GM04504 (cell line): ENCODE data around the gene OR10Z1.

ENCODE experiments used
- DNase-seq: peaks from one replicate; pipeline ENCODE4 v3.0.0-alpha.2; 2012; ENCODE audit warnings: low read depth

OR10Z1 gene, protein sequence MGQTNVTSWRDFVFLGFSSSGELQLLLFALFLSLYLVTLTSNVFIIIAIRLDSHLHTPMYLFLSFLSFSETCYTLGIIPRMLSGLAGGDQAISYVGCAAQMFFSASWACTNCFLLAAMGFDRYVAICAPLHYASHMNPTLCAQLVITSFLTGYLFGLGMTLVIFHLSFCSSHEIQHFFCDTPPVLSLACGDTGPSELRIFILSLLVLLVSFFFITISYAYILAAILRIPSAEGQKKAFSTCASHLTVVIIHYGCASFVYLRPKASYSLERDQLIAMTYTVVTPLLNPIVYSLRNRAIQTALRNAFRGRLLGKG

GRCh38 chr1:158604968-158605367 lies at the start of gene OR10Z1:
TSS of gene OR10Z1 (plus strand) at chr1:158605268. CDS start at chr1:158606439, 1,171 bp downstream.
- DNase-seq = no peak

GRCh38 chr1:158559696-158560095 lies 45.4 kb upstream of the OR10Z1 start:
- DNase-seq = no peak

DNA sequence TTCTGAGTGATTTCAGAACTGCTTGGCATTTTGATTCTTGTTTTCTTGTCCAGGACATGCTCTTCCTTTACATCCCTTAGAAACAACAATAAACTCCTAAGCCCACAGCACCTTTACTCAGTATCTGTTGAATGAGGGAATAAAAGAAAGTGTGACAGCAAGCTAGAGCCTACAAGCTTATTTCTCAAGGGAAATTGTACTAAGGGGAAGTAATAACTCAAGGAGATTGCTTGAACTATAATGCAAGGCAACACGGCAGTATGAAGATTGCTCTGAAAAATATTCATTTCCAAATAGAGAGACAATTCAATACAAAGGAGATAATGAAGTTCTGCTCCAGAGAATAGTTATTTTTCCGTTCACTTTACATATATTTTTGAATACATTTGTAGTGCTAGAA lies 41.2 kb upstream of the OR10Z1 start:
- DNase-seq = no peak

DNA sequence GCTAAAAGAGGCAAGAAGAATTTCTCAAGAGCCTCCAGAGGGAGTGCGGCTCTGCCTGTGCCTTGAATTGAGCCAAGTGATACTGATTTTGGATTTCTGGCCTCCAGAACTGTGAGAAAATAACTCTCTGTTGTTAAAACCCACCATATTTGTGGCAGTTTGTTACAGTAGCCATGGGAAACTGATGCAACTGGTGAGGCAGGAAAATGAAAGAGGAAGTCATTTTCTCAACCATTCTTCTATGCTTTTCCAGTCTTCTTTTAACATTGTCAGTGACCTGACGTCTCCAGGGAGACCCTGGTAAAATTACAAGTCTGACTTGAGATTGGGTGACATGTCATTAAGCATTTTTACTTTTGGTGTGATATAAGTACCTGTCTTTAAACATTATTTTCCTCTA lies 40.5 kb upstream of the OR10Z1 start:
- no peak for DNase-seq

GRCh38 chr1:158570480-158570879 lies 34.6 kb upstream of the OR10Z1 start, which contains the start of gene OR6P1:
TSS of gene OR6P1 (minus strand) at chr1:158570580. CDS start at chr1:158563604, 6,976 bp downstream.
- DNase-seq = no peak

DNA sequence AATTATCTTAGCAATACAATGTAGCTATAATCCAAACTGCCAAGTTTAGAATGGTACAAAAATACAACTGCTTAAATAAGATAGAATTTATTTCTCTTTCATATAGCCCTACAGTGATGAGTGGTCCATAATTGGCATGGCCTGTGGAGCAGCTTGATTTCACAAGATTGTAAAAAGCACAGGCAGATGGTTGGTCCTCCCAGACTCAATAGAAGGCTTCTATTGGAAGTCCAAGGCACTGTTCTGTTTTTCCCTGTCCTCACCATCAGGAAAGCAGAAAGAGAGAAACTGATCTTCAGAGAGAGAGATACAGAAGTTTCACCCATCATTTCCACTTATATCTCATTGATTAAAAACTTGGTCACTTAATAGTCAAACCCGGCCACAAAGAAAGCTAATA lies 32.8 kb upstream of the OR10Z1 start:
- DNase-seq = no peak

DNA sequence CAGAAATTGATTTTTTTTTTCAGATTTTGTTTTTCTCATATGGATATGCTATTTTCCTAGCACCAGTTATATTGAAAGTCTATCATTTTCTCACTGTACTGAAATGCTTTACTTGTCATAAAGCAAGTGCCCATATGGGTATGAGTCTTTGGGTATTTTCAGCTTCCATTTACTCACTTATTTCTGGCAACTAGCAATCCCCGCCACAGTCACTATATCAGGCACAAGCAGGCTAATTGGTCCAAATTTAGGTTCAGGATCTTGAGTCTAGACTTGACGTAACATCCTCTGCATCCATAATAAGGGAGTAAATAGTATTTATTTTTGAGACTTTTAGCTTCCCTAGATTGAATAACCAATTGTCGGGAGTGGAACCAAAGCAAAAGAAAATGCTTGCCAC lies 27.5 kb upstream of the OR10Z1 start:
- DNase-seq = no peak

DNA sequence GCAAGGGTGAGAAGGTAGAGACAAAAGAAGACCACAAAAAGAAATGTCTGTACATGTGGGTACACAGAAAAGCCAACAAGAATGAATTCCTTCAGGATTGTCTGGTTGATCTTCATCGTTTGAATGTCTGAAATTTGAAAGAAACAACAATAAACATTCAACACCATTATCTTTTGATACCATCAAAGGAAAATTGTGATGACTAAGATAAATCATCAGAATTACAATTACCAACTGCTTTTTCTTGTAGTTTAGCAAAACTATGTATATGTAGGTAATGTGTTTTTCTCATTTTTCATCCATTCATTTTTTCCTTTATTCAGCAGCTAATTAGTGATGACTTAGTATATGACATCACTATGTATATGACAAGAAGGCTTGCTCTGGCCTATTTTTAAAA lies 25.3 kb upstream of the OR10Z1 start, which contains the start of gene OR10X1:
OR10X1 (minus strand) TSS at position 167 of the 400 bp plus-strand sequence; CDS start at position 167, 0 bp downstream.
- no peak for DNase-seq

DNA sequence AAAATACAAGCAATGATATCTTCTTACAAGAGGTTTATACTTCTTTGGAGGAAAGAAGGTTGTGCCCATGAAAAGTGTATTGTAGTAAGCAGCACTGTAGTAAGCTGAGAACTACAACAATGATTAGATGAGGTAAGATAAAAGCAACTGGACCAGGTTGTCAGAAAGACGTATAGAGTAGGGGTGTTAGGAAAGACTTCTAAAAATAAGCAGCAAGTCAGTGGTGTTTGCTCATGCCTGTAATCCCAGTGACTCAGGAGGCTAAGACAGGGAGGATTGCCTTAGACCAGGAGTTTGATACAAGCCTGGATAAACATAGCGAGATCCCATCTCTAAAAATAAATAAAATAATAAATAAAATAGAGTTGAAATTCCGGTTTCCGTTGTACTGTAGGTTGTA lies 21.1 kb upstream of the OR10Z1 start:
- DNase-seq = no peak

- no peak for DNase-seq
These were observed 18.1 kb upstream of the OR10Z1 start for GRCh38 chr1:158586942-158587341.

DNA sequence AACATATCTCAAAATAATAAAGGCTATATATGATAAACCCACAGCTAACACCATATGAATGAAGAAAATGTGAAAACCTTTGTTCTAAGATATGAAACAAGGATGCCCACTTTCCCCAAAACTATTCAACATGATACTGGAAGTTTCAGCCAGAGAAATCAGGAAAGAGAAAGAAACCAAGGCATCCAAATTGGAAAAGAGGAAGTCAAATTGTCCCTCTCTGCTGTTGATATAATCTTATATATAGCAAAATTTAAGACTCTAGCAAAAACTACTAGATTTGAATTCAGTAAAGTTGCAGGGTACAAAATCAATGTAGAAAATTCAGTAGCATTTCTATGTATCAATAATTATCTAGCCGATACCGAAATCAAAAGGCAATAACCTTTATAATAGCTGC lies 4.3 kb upstream of the OR10Z1 start:
- DNase-seq = no peak

DNA sequence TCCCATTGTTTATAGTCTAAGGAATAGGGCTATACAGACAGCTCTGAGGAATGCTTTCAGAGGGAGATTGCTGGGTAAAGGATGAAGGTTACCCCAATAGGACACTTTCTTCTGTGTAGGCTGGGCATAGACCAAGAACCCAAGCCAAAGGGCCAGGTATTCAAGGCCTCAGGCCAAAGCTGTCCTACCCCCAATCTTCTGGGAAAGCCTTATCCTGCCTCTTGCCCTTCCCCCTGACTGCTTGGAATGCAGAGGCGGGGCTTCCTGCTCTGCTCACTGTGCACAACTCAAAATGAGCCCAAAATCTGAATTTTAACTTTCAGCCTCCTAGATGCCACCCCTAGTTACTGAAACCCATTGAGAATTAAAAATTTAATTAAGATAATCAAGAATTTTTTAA lies 2.2 kb downstream of the OR10Z1 start:
- no peak for DNase-seq

- DNase-seq = no peak
These were observed 6.8 kb downstream of the OR10Z1 start for GRCh38 chr1:158611916-158612315.

DNA sequence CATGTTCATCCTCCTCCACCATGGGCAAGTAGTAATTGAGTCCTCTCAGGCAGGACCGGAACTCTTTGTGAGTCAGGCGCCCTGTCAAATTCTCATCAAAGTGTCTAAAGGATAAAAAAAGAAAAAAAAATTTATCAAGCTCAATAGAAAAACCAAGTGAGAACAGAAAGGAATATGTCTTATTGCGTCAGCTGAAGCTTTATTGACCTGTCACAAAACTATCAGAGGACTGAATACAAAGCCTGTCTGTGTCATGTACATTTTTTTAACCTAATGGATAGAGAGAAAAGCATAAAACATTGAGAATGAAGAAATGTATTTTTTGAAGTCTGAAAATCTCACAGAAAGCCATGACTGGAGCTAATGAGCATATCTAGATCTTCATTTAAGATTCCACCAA lies 8.7 kb downstream of the OR10Z1 start:
- no peak for DNase-seq

DNA sequence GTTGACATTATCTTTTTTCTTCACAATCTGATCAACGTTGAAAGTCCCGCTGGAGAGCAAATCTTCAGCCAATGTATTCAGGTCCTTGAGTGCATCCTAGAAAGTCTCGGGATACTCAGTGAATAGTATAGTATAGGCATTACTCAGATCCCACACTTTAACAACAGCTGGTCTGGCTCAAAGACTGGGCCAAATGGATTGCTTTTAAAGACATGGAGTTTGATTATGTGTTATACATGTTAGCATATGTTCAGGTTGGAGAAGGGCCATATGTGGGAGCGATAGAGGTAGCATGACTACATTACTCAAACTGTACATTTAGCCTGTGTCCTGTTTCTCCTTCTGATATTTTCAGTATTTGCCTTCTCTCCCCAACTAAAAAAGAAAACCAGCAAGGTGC lies 33.1 kb downstream of the OR10Z1 start:
- no peak for DNase-seq

- no peak for DNase-seq
These were observed 33.8 kb downstream of the OR10Z1 start for GRCh38 chr1:158638904-158639303.

DNA sequence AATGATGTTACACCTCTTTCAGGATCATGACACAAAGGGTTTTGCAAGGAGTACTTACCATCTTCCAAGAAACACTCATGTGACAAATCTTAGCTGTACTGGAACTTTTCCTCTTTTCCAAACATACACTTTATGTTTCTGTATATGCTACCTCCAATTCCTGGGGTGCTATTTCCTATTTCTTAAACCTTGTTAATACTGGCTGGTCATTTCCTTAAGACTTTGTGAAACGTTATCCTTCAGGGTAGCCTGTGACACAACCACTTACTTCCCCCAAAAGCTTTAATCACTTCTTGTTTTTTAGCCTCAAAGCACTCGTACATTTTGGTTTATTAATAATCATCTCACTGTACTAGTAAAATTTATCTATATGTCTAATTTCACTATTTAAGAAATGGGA lies 39.4 kb downstream of the OR10Z1 start:
- no peak for DNase-seq

GRCh38 chr1:158646465-158646864 lies 41.4 kb downstream of the OR10Z1 start:
- no peak for DNase-seq

- DNase-seq = no peak
These were observed 44.0 kb downstream of the OR10Z1 start for GRCh38 chr1:158649052-158649451.

GRCh38 chr1:158652721-158653334 lies 47.8 kb downstream of the OR10Z1 start:
- no peak for DNase-seq

GRCh38 chr1:158654086-158654485 lies 49.0 kb downstream of the OR10Z1 start:
- no peak for DNase-seq

DNA sequence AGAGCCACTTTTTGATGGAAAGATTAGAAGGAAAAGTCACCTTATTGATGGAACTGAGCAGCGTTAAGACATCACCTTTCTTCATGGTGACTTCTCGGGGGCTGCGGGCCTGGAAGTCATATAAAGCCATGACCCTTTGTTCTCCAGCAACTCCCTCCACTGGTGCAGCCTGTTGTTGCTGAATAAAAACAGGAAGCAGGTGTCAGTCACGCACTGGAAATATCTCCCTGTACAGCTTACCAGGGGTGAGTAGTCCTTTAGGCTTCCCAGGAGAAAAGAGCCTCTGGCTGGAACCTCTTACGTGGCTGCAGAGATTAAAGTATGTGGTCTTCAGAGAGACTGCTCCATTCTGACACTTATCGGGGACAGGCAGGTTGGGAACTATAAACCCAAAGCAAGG lies 49.5 kb downstream of the OR10Z1 start:
- DNase-seq = no peak
